Parathyroid adenoma (tissue), 2 donors: ENCODE measurements around the gene ABCC4.
"Not testable (repeated sequence)": the region's sequence is repeated elsewhere in the genome, so short reads cannot be mapped to it uniquely, and the experiment has no call there.

Source experiments
- H2AFZ ChIP-seq: fragments of 300-600 bp; sonication (generic); one replicate; pipeline ENCODE4 v1.7.0; 2017; ENCODE audit warnings: antibody characterized with exemption, mild to moderate bottlenecking
- H3K27ac ChIP-seq: fragments of 300-600 bp; sonication (generic); one replicate; pipeline ENCODE4 v1.7.0; 2017
- H3K27me3 ChIP-seq: fragments of 300-600 bp; sonication (generic); one replicate; pipeline ENCODE4 v1.7.0; 2017; ENCODE audit warnings: low read length; ENCODE audit not compliant: control insufficient read depth, insufficient read depth
- H3K36me3 ChIP-seq: fragments of 300-600 bp; sonication (generic); one replicate; pipeline ENCODE4 v1.7.0; 2017; ENCODE audit warnings: low read length; ENCODE audit not compliant: control insufficient read depth, insufficient read depth
- H3K4me1 ChIP-seq: fragments of 300-600 bp; sonication (generic); one replicate; pipeline ENCODE4 v1.7.0; 2017; ENCODE audit warnings: control low read depth
- H3K4me2 ChIP-seq: fragments of 300-600 bp; sonication (generic); one replicate; pipeline ENCODE4 v1.7.0; 2017; ENCODE audit warnings: low read length
- H3K4me3 ChIP-seq: fragments of 300-600 bp; sonication (generic); one replicate; pipeline ENCODE4 v1.7.0; 2017; ENCODE audit warnings: low read depth, low read length
- H3K79me2 ChIP-seq: fragments of 300-600 bp; sonication (generic); one replicate; pipeline ENCODE4 v1.7.0; 2017; ENCODE audit warnings: control low read depth
- H3K9ac ChIP-seq: fragments of 300-600 bp; sonication (generic); one replicate; pipeline ENCODE4 v1.7.0; 2017; ENCODE audit warnings: mild to moderate bottlenecking
- H3K9me3 ChIP-seq: fragments of 300-600 bp; sonication (generic); one replicate; pipeline ENCODE4 v1.7.0; 2017; ENCODE audit warnings: low read length; ENCODE audit not compliant: control insufficient read depth
- TF ChIP-seq, protein P1 (sequence below): fragments of 300-600 bp; sonication (generic); IDR thresholded peaks from one replicate; pipeline ENCODE4 v1.7.0; 2017; ENCODE audit warnings: antibody characterized with exemption, mild to moderate bottlenecking
- donor health status: primary hyperparathyroidism.

The ABCC4 gene

GRCh38 chr13:95292622-95293021 lies 8.6 kb downstream of the ABCC4 start:
- Histone ChIP-seq H3K4me2 (no peak overlapping the region), H2AFZ (no peak overlapping the region), H3K27me3 (no peaks in the 10 kb centered on the region), H3K9me3 (no peaks in the 10 kb centered on the region), H3K4me1 (no peaks in the 10 kb centered on the region), H3K36me3 (no peaks in the 10 kb centered on the region), H3K4me3 (no peak overlapping the region), H3K79me2 (peaks cover 18% of the 10 kb centered on the region), H3K27ac (no peak overlapping the region), H3K9ac (no peak overlapping the region)
- TF ChIP-seq, protein P1, sequence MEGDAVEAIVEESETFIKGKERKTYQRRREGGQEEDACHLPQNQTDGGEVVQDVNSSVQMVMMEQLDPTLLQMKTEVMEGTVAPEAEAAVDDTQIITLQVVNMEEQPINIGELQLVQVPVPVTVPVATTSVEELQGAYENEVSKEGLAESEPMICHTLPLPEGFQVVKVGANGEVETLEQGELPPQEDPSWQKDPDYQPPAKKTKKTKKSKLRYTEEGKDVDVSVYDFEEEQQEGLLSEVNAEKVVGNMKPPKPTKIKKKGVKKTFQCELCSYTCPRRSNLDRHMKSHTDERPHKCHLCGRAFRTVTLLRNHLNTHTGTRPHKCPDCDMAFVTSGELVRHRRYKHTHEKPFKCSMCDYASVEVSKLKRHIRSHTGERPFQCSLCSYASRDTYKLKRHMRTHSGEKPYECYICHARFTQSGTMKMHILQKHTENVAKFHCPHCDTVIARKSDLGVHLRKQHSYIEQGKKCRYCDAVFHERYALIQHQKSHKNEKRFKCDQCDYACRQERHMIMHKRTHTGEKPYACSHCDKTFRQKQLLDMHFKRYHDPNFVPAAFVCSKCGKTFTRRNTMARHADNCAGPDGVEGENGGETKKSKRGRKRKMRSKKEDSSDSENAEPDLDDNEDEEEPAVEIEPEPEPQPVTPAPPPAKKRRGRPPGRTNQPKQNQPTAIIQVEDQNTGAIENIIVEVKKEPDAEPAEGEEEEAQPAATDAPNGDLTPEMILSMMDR: no peak

DNA sequence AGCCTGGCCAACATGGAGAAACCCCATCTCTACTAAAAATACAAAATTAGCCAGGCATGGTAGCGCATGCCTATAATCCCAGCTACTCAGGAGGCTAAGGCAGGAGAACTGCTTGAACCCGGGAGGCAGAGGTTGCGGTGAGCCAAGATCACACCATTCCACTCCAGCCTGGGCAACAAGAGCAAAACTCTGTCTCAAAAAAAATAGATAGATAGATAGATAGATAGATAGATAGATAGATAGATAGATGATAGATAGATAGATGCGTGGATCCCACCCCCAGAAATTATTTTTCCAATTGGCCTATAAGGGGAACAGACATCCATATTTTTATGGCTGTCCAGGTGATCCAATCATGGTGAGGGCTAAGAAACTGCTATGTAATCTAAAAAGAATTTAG lies 11.3 kb downstream of the ABCC4 start:
- not testable (repeated sequence) for H3K9me3 ChIP-seq

DNA sequence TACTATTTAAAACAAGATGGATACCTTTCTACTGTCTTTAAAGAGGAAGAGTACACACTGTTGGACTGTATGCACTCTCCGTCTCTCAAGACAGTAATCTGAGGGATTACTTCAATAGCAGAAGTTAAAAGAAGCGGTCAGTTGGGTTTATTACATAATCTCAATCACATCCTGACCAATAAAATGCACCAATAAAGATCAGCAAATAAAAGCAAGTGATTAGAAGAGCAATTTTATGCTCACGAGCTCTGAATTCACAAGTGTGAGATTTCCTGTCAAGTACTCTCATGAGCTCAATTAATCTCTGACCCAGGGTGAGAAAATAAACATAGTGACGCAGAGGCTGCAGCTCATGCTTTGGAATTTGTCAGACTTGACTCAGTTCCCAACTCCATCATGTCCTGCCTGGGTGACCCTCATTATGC lies 12.2 kb downstream of the ABCC4 start:
- Histone ChIP-seq H3K4me3 (no peak overlapping the region), H3K79me2 (peaks cover 21% of the 10 kb centered on the region), H3K27me3 (no peaks in the 10 kb centered on the region), H2AFZ (no peak overlapping the region), H3K36me3 (no peaks in the 10 kb centered on the region), H3K4me1 (no peaks in the 10 kb centered on the region), H3K9ac (no peak overlapping the region), H3K4me2 (no peak overlapping the region), H3K27ac (no peak overlapping the region), H3K9me3 (no peaks in the 10 kb centered on the region)
- TF ChIP-seq, protein P1: no peak

More for the DNA sequence above, 11.3 kb downstream of the ABCC4 start:
- not testable (repeated sequence) for H2AFZ ChIP-seq, H3K4me1 ChIP-seq, H3K9ac ChIP-seq, H3K4me2 ChIP-seq, H3K36me3 ChIP-seq, H3K4me3 ChIP-seq, H3K27me3 ChIP-seq, H3K27ac ChIP-seq
- H3K79me2 ChIP-seq: peaks cover 18% of the 10 kb centered on the region

DNA sequence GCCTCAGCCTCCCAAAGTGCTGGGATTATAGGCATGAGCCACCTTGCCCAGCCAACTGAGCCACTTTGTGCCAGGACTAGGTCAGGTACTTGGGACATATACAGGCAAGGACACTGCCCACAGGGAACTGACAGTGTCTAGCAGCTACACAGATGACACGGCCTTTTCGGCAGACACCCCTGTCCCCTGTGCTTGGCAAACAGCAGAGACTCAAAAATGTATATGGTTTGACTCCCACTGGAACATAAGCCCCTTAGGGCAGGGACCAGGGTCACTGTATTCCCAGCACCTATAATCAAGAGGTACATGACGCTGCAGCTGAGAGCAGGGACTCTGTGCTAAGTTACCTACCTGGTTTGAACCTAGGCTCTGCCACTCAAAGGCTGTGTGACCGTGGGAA lies 16.8 kb downstream of the ABCC4 start:
- H3K9ac ChIP-seq: no peak overlapping the region
- H3K4me3 ChIP-seq: no peak overlapping the region
- H3K27me3 ChIP-seq: no peaks in the 10 kb centered on the region
- H3K4me1 ChIP-seq: no peaks in the 10 kb centered on the region
- H3K9me3 ChIP-seq: no peaks in the 10 kb centered on the region
- peaks cover 11% of the 10 kb centered on the region for H3K79me2 ChIP-seq
- no peak overlapping the region for H3K4me2 ChIP-seq
- H2AFZ ChIP-seq: no peak overlapping the region
- no peaks in the 10 kb centered on the region for H3K36me3 ChIP-seq
- no peak overlapping the region for H3K27ac ChIP-seq
- TF ChIP-seq, protein P1: no peak

DNA sequence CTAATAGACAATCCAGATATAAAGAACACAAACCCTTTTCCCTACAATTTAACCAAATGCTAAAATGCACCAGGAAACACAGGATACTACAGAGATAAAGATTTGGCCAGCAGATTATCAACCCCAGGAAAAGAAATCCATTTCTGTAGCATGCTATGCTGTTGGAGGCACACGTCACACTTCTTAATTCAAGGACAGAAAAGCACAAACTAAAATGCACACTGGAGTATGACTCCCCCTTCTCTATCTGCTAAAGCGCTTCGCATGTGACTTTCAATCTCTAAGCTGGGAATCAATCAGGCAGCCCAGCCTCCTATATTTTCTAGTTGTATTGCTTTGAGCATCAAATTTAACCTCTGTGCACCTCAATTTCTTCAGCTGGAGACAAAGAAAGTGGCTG lies 22.2 kb downstream of the ABCC4 start:
- Histone ChIP-seq H3K4me3 (no peak overlapping the region), H2AFZ (no peak overlapping the region), H3K9ac (no peak overlapping the region), H3K36me3 (no peaks in the 10 kb centered on the region), H3K27me3 (no peaks in the 10 kb centered on the region), H3K79me2 (peaks cover 9% of the 10 kb centered on the region), H3K27ac (no peak overlapping the region), H3K9me3 (no peaks in the 10 kb centered on the region), H3K4me1 (no peaks in the 10 kb centered on the region), H3K4me2 (no peak overlapping the region)
- TF ChIP-seq, protein P1: no peak
